T1000 (cell line): ENCODE data around the gene SLX4IP.
"Not testable (repeated sequence)": the region's sequence is repeated elsewhere in the genome, so short reads cannot be mapped to it uniquely, and the experiment has no call there.

Experiments used
- DNase-seq: peaks from one replicate; lab custom pipeline; 2025; ENCODE audit warnings: mixed read lengths; lab: John Stamatoyannopoulos, UW

Gene SLX4IP

GRCh38 chr20:10576411-10577090 lies 141.4 kb downstream of the SLX4IP start:
- DNase-seq: no peak

GRCh38 chr20:10577648-10578047 lies 142.5 kb downstream of the SLX4IP start:
- no peak for DNase-seq

- DNase-seq: no peak
These were observed 143.5 kb downstream of the SLX4IP start for GRCh38 chr20:10578607-10579006.

- DNase-seq: no peak
These were observed 144.8 kb downstream of the SLX4IP start for GRCh38 chr20:10579942-10580341.

GRCh38 chr20:10580700-10581099 lies 145.6 kb downstream of the SLX4IP start:
- no peak for DNase-seq

- DNase-seq: peak; percentile 56
These were observed 146.7 kb downstream of the SLX4IP start for GRCh38 chr20:10581823-10582222.

GRCh38 chr20:10584371-10584770 lies 149.3 kb downstream of the SLX4IP start:
- no peak for DNase-seq

GRCh38 chr20:10585308-10585707 lies 150.2 kb downstream of the SLX4IP start:
- no peak for DNase-seq

- DNase-seq: no peak
These were observed 151.2 kb downstream of the SLX4IP start for GRCh38 chr20:10586296-10586695.

GRCh38 chr20:10590446-10590845 lies 155.3 kb downstream of the SLX4IP start:
- not testable (repeated sequence) for DNase-seq

- DNase-seq: no peak
These were observed 156.0 kb downstream of the SLX4IP start for GRCh38 chr20:10590950-10591671.

- DNase-seq: no peak
These were observed 156.9 kb downstream of the SLX4IP start for GRCh38 chr20:10591946-10592521.

GRCh38 chr20:10594296-10594868 lies 159.3 kb downstream of the SLX4IP start:
- no peak for DNase-seq

- DNase-seq: no peak
These were observed 160.2 kb downstream of the SLX4IP start for GRCh38 chr20:10595266-10595665.

- no peak for DNase-seq
These were observed 160.9 kb downstream of the SLX4IP start for GRCh38 chr20:10595985-10596384.

- DNase-seq: no peak
These were observed 161.6 kb downstream of the SLX4IP start for GRCh38 chr20:10596710-10597121.

- no peak for DNase-seq
These were observed 162.5 kb downstream of the SLX4IP start for GRCh38 chr20:10597637-10598036.

GRCh38 chr20:10602221-10602871 lies 167.2 kb downstream of the SLX4IP start:
- DNase-seq: no peak

- no peak for DNase-seq
These were observed 168.3 kb downstream of the SLX4IP start for GRCh38 chr20:10603378-10603777.

GRCh38 chr20:10603971-10604864 lies 169.1 kb downstream of the SLX4IP start:
- peak; percentile 36 for DNase-seq

- no peak for DNase-seq
These were observed 169.8 kb downstream of the SLX4IP start for GRCh38 chr20:10604865-10605440.
